T-cell (primary cell): ENCODE results near the gene CCDC136. TPM values are rescaled to one million over a fixed set of nuclear protein-coding genes. Genes with fewer than 3 reads are reported as not detected.

Experiments
- ATAC-seq, 4 experiments: fragments of 200-7000 bp in 3 of 4; fragments of 150-1000 bp in 1 of 4; cut with Tn5 transposase; replicated peaks in 1 of 4; 1 replicate in 3 of 4; 2 replicates in 1 of 4; pipeline ENCODE4 v1.10.0; 2021; ENCODE audit warnings: moderate library complexity in 3 of 4, mild to moderate bottlenecking in 2 of 4, moderate number of reproducible peaks in 1 of 4
- CTCF ChIA-PET, 2 donors: fragments of 300-600 bp; sonication (Branson Sonifier 250); formaldehyde crosslinking; loops; one replicate each; lab custom pipeline; 2022; ENCODE audit warnings: antibody characterized with exemption in 2 of 2; lab: Charles Lee
- POLR2A ChIA-PET, 2 donors: fragments of 300-600 bp; sonication (Branson Sonifier 250); formaldehyde crosslinking; loops; one replicate each; lab custom pipeline; 2022; ENCODE audit warnings: antibody characterized with exemption in 2 of 2; lab: Charles Lee
- DNase-seq, 35 experiments: peaks; one replicate each; pipeline versions ENCODE4 v3.0.0 to v3.0.0-alpha.2; 2013 to 2023
- H3K27ac ChIP-seq: one replicate; pipeline ENCODE4 v1.5.1; 2013; ENCODE audit warnings: low read length
- H3K27me3 ChIP-seq, 2 experiments: replicated peaks in 1 of 2; 1 replicate in 1 of 2; 2 replicates in 1 of 2; pipeline versions ENCODE4 v1.6.1 to v1.7.0; 2013; ENCODE audit warnings: low read length in 1 of 2, mixed read lengths in 1 of 2; ENCODE audit not compliant: control insufficient read depth in 2 of 2, insufficient read depth in 2 of 2; ENCODE audit errors: extremely low read depth in 1 of 2
- H3K36me3 ChIP-seq, 2 donors: 1 replicate in 1 of 2; 2 replicates in 1 of 2; pipeline versions ENCODE4 v1.6.1 to v1.7.0; 2013; ENCODE audit warnings: low read length in 1 of 2; ENCODE audit not compliant: control insufficient read depth in 2 of 2, insufficient read depth in 1 of 2; ENCODE audit errors: extremely low read depth in 1 of 2
- H3K4me1 ChIP-seq, 2 experiments: 1 replicate in 1 of 2; 2 replicates in 1 of 2; pipeline versions ENCODE4 v1.6.1 to v1.7.0; 2013; ENCODE audit warnings: low read length in 2 of 2, mixed read lengths in 1 of 2; ENCODE audit not compliant: insufficient read depth in 2 of 2, control insufficient read depth in 1 of 2; ENCODE audit errors: extremely low read depth in 1 of 2
- H3K4me3 ChIP-seq, 2 donors: 1 replicate in 1 of 2; 2 replicates in 1 of 2; pipeline versions ENCODE4 v1.5.1 to v1.7.0; 2013; ENCODE audit warnings: mild to moderate bottlenecking in 2 of 2, low read length in 1 of 2, moderate library complexity in 1 of 2; ENCODE audit not compliant: control insufficient read depth in 1 of 2; ENCODE audit errors: extremely low read depth in 1 of 2
- H3K9me3 ChIP-seq: 2 replicates; pipeline ENCODE4 v1.7.0; 2013
- H3K27ac Mint-ChIP-seq, 2 donors: one replicate each; pipeline ENCODE4 v1.8.0; 2020 to 2021; ENCODE audit warnings: mild to moderate bottlenecking in 2 of 2, mixed read lengths in 2 of 2
- H3K27me3 Mint-ChIP-seq, 2 donors: one replicate each; pipeline ENCODE4 v1.8.0; 2021 to 2022; ENCODE audit warnings: mixed read lengths in 2 of 2
- H3K36me3 Mint-ChIP-seq: one replicate; pipeline ENCODE4 v1.8.0; 2021; ENCODE audit warnings: mixed read lengths
- H3K4me1 Mint-ChIP-seq, 3 donors: one replicate each; pipeline ENCODE4 v1.8.0; 2020 to 2022; ENCODE audit warnings: mixed read lengths in 3 of 3, mild to moderate bottlenecking in 1 of 3
- H3K4me3 Mint-ChIP-seq, 3 donors: one replicate each; pipeline ENCODE4 v1.8.0; 2020 to 2022; ENCODE audit warnings: mild to moderate bottlenecking in 3 of 3, mixed read lengths in 3 of 3, moderate library complexity in 3 of 3
- H3K9me3 Mint-ChIP-seq, 3 donors: one replicate each; pipeline ENCODE4 v1.8.0; 2020 to 2022; ENCODE audit warnings: mixed read lengths in 3 of 3
- WGBS: methylation state at CpG from one replicate; pipeline ENCODE4 v1.1.5; 2013; ENCODE audit warnings: missing lambda C conversion rate; ENCODE audit not compliant: insufficient coverage; 5-methylcytosine and 5-hydroxymethylcytosine counted together
- total RNA-seq, 35 experiments: library from RNA in 6 of 35; stranded (reverse) in 6 of 35; fragments of 120-200 nt in 1 of 35; gene quantifications; one replicate each; pipeline versions ENCODE4 v1.2.1 to v1.2.4 and lab custom pipeline; 2013 to 2026

Gene CCDC136
- total RNA-seq, 5 donors from 2014 or later (not counting 1 experiment from before 2014, with no cell fraction given) = 7.6 to 15.7 (median 14.6) TPM

GRCh38 chr7:128831178-128831993 is 39.6 kb downstream of the CCDC136 start:
- DNase-seq (peak in 1 of 35 experiments; percentile 15), ATAC-seq (peak in 2 of 4 experiments; percentile 27 to 42)
- Mint-ChIP-seq H3K36me3 (no peaks in the 10 kb centered on the region), H3K27ac (no peak overlapping the region), H3K4me3 (peak overlapping the region; percentile 43 to 79 (median 56)), H3K9me3 (no peaks in the 10 kb centered on the region), H3K27me3 (peaks cover 28 to 44% of the 10 kb centered on the region in 2 donors), H3K4me1 (peaks cover 12 to 18% (median 15%) of the 10 kb centered on the region in 3 donors)
- no peak overlapping the region for H3K27ac ChIP-seq
- 15% methylated on average over 23 of the region's 33 CpGs for WGBS
- H3K4me3 ChIP-seq = no peak overlapping the region
- peaks cover 2 to 29% of the 10 kb centered on the region in 2 experiments for H3K4me1 ChIP-seq
- no peaks in the 10 kb centered on the region for H3K36me3 ChIP-seq
- no peaks in the 10 kb centered on the region for H3K9me3 ChIP-seq
- peaks cover 0 to 61% of the 10 kb centered on the region in 2 experiments for H3K27me3 ChIP-seq
- ChIA-PET POLR2A (interaction anchor here in 1 of 2 donors (0.7 kb wide), 2 partner anchors 31 to 91 kb away, joined by 4 to 7 read pairs; partner anchors contain the start of gene ATP6V1F), CTCF (interaction anchor here in 1 of 2 donors (0.7 kb wide), 1 partner anchor 10 kb away, joined by 7 read pairs; no protein-coding TSS in a partner anchor)

- Mint-ChIP-seq H3K4me3 (peak overlapping the region in 1 of 3 donors; percentile 79), H3K36me3 (no peaks in the 10 kb centered on the region), H3K4me1 (peaks cover 12 to 18% (median 15%) of the 10 kb centered on the region in 3 donors), H3K27ac (no peak overlapping the region), H3K27me3 (peaks cover 21 to 35% of the 10 kb centered on the region in 2 donors), H3K9me3 (no peaks in the 10 kb centered on the region)
- ATAC-seq (no peak), DNase-seq (no peak)
- CTCF ChIA-PET = interaction anchor here in 1 of 2 donors (0.6 to 0.7 kb wide), 2 partner anchors 9 to 40 kb away, joined by 4 to 7 read pairs; no protein-coding TSS in a partner anchor
- Histone ChIP-seq H3K9me3 (no peaks in the 10 kb centered on the region), H3K4me1 (peaks cover 2 to 29% of the 10 kb centered on the region in 2 experiments), H3K27ac (no peak overlapping the region), H3K4me3 (no peak overlapping the region), H3K27me3 (peaks cover 0 to 58% of the 10 kb centered on the region in 2 experiments), H3K36me3 (no peaks in the 10 kb centered on the region)
- POLR2A ChIA-PET = no interaction called here
- WGBS = 14% methylated on average over 6 of the region's 22 CpGs
Observed at GRCh38 chr7:128831994-128832879, 40.5 kb downstream of the CCDC136 start.

GRCh38 chr7:128832880-128833147 is 41.0 kb downstream of the CCDC136 start:
- H3K27me3 Mint-ChIP-seq = peaks cover 21 to 32% of the 10 kb centered on the region in 2 donors
- CTCF ChIA-PET = interaction anchor here in 1 of 2 donors (0.6 kb wide), 1 partner anchor 382 kb away, joined by 5 read pairs; no protein-coding TSS in a partner anchor
- Histone ChIP-seq H3K36me3 (no peaks in the 10 kb centered on the region), H3K27me3 (peaks cover 0 to 53% of the 10 kb centered on the region in 2 experiments), H3K4me3 (no peak overlapping the region), H3K4me1 (peaks cover 2 to 29% of the 10 kb centered on the region in 2 experiments), H3K27ac (no peak overlapping the region), H3K9me3 (no peaks in the 10 kb centered on the region)
- DNase-seq (no peak), ATAC-seq (no peak)
- peaks cover 12 to 18% (median 15%) of the 10 kb centered on the region in 3 donors for H3K4me1 Mint-ChIP-seq
- no peaks in the 10 kb centered on the region for H3K9me3 Mint-ChIP-seq
- no peak overlapping the region for H3K4me3 Mint-ChIP-seq
- no peak overlapping the region for H3K27ac Mint-ChIP-seq
- 35% methylated on average over 2 of the region's 2 CpGs for WGBS
- no peaks in the 10 kb centered on the region for H3K36me3 Mint-ChIP-seq
- POLR2A ChIA-PET = no interaction called here

GRCh38 chr7:128833148-128833945 is 41.6 kb downstream of the CCDC136 start:
- Mint-ChIP-seq H3K9me3 (no peaks in the 10 kb centered on the region), H3K27me3 (peaks cover 16 to 27% of the 10 kb centered on the region in 2 donors), H3K4me1 (peaks cover 12 to 18% (median 15%) of the 10 kb centered on the region in 3 donors), H3K27ac (no peak overlapping the region), H3K36me3 (no peaks in the 10 kb centered on the region), H3K4me3 (no peak overlapping the region)
- POLR2A ChIA-PET = interaction anchor here (0.6 kb wide), 2 partner anchors 46 to 48 kb away, joined by 3 to 8 read pairs; no protein-coding TSS in a partner anchor
- DNase-seq (no peak), ATAC-seq (no peak)
- CTCF ChIA-PET = interaction anchor here (0.6 kb wide), 2 partner anchors 381 to 451 kb away, joined by 3 to 5 read pairs; no protein-coding TSS in a partner anchor
- Histone ChIP-seq H3K36me3 (no peaks in the 10 kb centered on the region), H3K4me1 (peaks cover 2 to 29% of the 10 kb centered on the region in 2 experiments), H3K4me3 (no peak overlapping the region), H3K9me3 (no peaks in the 10 kb centered on the region), H3K27ac (no peak overlapping the region), H3K27me3 (peaks cover 0 to 47% of the 10 kb centered on the region in 2 experiments)
- 63% methylated on average over 9 of the region's 13 CpGs for WGBS

GRCh38 chr7:128833946-128834325 is 42.2 kb downstream of the CCDC136 start:
- no peak for ATAC-seq
- POLR2A ChIA-PET = interaction anchor here in 1 of 2 donors (0.6 kb wide), 1 partner anchor 48 kb away, joined by 3 read pairs; no protein-coding TSS in a partner anchor

More at GRCh38 chr7:128833946-128834325, 42.2 kb downstream of the CCDC136 start:
- no peak overlapping the region for H3K4me3 Mint-ChIP-seq
- peaks cover 13 to 21% of the 10 kb centered on the region in 2 donors for H3K27me3 Mint-ChIP-seq
- no peak overlapping the region for H3K27ac ChIP-seq
- no peak overlapping the region for H3K4me3 ChIP-seq
- H3K36me3 Mint-ChIP-seq = no peaks in the 10 kb centered on the region
- no peak for DNase-seq
- no peaks in the 10 kb centered on the region for H3K9me3 ChIP-seq
- H3K27ac Mint-ChIP-seq = no peak overlapping the region
- no peaks in the 10 kb centered on the region for H3K36me3 ChIP-seq
- H3K27me3 ChIP-seq = peaks cover 0 to 42% of the 10 kb centered on the region in 2 experiments
- CTCF ChIA-PET = no interaction called here
- WGBS = no CpG with 5 or more reads among the region's 4 CpGs
- H3K4me1 Mint-ChIP-seq = peaks cover 12 to 18% (median 15%) of the 10 kb centered on the region in 3 donors
- H3K9me3 Mint-ChIP-seq = no peaks in the 10 kb centered on the region
- peaks cover 2 to 29% of the 10 kb centered on the region in 2 experiments for H3K4me1 ChIP-seq
